Glomerular visceral epithelial cell (primary cell): ENCODE measurements around the gene FBXW7.

ENCODE experiments used
- DNase-seq: peaks from one replicate; pipeline ENCODE4 v3.0.0-alpha.2; 2016; ENCODE audit errors: extremely low spot score

The FBXW7 gene

DNA sequence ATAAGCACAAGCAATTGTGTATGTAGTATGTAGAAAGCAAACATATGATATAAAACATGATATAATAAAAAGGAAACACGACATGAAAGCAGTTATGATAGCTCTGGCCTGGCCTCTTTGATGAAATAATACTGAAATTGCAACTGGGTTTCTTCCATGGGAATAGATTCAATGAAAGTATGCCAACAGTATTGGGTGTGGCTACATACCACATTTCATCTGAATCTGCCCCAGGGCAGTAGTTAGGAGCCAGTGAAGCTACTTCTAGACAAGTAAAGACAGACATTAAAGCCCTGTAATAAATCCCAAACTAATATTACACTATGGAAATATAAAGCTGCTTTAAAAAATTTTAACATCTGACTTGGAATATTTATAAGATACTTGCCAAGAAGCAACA lies 207.3 kb downstream of the FBXW7 start:
- no peak for DNase-seq

DNA sequence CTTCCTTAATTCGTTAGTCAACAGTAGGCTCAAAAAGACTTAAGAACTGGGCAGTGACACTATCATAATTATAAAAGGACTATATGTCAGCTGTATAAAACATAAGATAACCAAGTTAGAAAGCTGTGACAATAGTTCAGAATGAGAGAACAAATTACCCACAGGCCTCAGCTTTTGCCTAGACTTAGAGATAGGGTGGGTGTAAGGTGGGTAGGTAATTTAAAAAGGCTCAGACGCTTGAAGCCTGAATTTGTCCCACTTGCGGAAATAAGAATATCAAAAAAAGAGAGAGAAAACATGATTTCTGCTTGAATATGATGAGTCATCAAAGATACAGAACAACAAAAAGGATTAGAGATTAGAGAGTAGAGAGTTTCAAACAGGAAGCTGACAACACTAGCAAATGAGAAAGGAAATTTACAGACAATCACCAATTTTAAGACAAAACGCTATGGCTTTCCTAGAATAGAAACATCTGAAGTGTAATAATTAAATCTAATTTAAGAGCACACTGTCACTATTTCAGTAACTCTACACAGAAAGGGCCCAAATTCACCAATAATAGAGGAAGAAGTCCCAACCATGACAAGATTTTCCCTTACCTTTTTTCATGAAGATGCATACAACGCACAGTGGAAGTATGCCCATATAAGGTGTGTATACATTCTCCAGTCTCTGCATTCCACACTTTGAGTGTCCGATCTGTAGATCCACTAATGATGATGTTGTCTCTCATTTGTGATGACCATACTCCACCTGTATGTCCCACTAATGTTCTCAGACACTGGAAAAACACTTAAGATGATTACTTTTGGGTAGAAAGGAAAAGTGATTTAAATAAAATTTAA lies 208.1 kb downstream of the FBXW7 start:
- DNase-seq: no peak

DNA sequence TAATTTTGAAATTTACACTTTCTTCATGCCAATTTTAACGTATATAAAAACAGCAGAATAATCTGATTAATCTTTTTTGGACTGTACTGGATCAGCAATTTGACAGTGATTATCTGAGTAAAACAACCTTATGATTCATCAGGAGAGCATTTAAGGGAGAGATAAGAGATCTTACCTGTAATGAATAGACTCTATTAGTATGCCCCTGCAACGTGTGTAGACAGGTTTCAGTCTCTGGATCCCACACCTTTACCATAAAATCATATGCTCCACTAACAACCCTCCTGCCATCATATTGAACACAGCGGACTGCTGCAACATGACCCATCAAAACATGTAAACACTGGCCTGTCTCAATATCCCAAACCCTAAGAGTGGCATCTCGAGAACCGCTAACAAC lies 210.1 kb downstream of the FBXW7 start:
- no peak for DNase-seq

DNA sequence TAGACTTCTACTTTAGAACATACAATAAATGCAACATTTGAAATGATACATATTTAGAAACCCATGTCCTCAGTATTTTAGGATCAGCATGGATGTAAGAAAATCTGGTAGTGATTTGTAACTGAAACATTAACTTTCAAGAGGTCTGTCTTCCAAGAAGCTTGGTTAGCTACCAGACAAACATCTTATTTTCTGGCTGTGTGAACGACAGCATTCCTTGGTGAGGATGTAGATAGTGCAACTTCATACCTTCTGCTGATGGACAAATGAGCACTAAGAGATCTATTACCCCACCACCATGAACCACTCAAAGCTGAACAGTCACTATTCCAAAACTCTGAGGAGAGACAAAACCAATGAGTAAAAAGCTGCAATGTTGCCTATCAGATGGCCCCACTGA lies 212.7 kb downstream of the FBXW7 start:
- DNase-seq: no peak

DNA sequence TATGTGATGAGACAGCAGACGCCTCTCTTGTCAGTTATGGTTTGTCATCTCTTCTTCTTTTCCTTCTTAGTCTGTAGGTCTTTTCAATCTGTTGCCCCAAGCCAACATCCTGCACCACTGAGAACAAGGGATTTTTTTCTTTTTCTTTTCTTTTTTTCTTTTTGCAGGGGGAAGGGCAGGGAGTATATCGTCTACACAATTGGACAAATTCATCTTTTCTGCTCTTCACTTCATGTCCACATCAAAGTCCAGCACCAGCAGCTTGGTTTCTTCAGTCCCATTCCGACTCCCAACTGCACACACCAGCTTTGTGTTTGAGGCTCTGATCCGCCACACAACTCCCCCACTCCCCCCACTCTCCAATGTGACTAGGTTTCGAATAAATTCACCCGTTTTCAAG lies 213.2 kb downstream of the FBXW7 start:
- DNase-seq: no peak

DNA sequence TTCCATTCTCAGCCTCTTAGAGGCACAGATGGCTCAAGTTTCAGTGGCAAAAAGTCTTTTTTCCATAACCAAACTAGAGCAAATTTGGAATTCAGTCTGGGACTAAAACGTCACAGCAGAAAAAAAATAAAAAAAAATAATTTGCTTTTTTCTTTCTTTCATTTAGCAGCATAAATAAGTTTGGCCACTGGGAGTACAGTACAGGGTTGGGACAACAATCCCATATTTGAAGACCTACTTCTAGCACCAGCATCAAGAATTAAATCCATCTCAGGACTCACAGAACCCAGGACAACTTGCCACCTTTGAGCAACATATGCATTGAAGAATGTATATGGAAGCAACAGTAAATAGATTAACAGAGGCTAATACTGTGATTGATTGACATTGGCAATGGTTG lies 214.0 kb downstream of the FBXW7 start:
- no peak for DNase-seq

DNA sequence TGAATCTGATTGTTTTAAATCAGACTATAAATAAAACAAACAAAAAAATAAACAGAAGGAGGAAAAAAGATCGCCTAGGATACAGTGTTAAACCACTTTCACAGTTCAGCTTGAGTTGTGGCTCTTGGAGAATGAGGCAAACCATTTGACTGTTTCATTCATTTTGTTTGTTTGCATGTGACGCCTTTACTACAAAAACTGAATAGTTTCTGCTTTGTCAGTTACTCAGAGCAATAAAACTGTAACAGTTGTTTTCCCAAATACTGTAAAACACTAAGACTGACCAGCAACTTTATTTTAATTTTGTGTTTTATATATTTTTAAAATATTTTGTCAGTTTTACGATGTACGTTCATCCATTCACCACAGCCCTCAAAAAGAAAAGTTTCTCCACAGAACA lies 214.5 kb downstream of the FBXW7 start:
- no peak for DNase-seq

DNA sequence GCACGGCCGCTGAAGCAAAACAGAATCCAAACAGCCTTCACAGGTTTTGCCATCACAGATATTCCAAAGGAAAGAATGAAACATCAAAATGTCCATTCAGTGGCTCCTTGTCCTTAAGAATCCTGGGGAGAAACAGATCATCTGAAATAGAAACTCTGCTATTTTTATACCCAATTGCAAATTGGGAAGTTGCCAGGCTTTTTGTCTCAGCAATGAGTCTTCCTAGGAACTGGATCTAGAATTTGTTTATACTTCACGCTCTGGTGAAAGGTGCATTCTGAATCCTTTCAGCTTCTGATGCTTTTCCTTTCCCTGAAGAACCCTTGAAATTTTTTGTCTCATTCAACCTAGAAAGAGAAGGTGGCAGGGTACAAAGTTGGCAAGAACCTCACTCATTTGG lies 218.9 kb downstream of the FBXW7 start:
- peak; percentile 5 for DNase-seq

DNA sequence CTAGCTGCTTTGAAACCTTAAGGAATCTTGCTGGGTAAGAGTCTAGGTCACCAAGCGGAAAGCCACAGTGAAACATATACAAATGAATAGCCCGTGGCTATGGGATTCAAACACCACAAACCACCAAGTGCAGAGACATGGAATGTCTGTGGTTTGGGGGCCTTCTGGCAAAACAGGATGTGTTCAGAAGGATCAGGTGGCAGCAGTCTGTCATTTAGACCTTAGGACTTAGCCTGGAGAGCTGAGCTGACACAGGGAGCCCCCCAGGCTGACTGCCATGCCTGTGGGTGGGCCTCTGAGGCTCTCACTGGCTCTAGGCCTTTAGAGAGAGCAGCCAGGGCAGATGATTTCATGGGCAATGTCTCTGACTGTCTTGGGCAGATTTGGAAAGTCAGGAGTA lies 225.6 kb downstream of the FBXW7 start:
- DNase-seq: peak; percentile 94

DNA sequence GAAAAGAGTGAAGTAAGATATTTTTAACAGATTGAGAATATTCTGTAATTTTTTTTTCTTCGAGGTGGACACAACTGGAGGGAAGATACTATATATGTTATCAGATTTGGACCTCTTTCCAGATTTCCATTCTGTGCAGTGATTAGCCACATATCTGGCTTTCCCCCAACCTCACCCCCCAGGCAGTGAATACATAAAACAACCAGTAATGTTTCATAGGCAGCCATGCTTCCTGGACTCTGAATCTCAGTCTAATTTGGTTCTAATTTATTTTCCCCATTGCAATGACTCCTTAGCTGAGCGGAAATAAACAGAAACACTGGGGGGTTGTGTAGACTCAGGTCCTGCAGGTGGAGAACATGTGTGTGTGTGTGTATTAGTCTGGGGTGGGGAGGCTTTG lies 226.5 kb downstream of the FBXW7 start:
- no peak for DNase-seq

DNA sequence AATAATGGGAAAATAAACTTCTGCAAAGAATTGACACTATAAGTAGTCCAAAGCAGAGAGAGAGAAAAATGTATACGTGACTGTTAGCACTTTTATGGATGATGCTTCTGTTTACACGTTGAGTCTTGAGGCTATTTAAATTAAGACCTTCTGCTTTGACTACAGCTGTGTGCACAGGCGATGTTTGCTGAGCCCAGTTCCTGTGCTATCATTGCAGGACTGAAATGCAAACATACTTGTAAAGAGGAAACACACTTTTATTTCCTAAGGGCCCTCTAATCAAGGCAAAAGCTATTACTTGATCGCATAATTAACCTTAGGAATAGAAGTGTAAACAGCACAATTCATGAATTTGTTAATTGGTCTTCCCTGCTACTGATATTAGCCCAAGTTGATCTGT lies 226.9 kb downstream of the FBXW7 start:
- no peak for DNase-seq

DNA sequence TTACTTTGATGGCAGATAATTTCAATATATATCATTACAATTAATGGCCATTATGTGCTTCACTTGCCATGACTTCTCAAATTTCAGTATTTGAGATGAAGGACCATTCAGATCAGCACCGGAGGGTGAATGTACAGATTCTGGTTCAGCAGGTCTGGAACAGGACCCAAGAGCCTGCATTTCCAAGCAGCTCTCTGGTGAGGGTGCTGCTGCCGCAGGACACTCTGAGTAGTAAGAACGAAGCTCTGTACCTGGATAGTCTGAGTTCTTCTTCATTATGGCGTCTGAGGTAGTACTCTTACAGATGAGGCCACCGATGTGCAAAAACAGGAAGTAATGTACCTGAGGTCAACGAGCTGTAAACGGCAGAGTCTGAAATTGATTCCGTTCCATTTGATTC lies 228.2 kb downstream of the FBXW7 start:
- no peak for DNase-seq

DNA sequence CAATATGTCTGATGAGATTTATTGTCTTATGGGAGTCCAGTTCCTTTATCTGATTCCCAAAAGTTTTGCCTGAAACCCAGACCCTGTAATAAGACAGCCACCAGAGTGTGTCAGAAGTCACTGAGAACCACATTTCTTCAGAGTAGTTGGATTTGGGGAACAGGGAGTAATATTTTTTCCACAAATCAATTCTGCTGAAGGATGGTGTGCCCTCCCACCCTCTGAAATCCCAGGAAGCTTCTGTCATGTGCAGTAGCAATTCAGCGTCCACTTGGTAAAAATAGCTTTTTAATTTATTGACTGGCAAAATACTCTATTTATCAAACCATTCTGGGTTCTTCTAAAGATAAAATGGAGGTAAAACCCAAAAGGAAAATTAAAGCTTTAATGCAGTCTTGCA lies 229.4 kb downstream of the FBXW7 start:
- no peak for DNase-seq

DNA sequence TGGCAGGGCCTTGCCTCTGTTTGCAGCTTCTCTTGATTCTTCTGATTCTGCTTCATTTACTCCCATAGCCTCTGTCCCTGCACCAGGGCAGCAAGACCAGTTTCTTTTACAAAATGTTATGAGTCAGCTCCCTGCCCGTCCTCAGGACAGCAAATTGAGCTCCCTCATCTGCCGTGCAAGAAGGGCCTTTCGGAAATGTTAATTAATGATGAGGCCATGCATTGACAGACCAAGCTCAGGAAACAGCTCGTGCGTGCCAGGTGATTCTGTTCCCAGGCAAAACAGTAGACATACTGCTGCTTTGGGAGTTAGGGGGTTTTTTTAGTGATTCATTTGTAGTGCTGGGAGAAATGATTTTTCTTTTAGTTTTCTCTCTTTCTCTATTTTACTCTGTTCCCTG lies 231.7 kb downstream of the FBXW7 start:
- DNase-seq: peak; percentile 68

DNA sequence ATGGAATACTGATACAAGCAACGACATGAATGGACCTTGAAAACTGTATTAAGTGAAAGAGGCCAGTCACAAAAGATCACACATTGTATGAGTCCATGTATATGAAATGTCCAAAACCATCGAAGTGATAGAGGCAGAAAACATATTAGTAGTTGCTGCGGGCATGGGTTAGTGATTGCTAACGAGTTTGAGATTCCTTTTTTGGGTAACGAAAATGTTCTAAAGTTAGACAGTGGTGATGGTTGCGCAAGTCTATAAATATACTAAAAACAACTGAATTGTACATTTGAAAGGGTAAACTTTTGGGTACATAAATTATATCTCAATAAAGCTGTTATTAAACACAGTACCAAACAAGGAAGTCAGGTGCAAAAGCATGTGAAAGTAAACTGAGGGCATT lies 234.5 kb downstream of the FBXW7 start:
- no peak for DNase-seq

DNA sequence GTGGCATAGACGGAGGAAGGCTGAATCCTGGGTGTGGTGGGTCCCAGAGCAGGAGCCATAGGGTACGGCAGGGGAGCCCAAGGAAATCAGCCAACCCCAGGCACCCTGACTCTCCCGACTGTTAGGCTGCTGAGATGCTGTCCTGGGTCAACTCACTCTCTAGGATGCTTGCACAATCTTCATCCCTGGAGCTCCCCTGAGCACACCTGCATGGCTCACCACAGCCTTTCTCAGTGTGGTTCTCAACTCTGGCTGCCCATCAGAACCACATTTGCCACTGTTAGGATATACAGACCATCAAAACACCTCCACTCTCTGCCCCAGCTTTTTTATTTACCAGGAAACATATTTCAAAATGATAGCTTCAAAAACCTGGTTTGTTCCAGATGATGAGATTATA lies 236.3 kb downstream of the FBXW7 start:
- no peak for DNase-seq

DNA sequence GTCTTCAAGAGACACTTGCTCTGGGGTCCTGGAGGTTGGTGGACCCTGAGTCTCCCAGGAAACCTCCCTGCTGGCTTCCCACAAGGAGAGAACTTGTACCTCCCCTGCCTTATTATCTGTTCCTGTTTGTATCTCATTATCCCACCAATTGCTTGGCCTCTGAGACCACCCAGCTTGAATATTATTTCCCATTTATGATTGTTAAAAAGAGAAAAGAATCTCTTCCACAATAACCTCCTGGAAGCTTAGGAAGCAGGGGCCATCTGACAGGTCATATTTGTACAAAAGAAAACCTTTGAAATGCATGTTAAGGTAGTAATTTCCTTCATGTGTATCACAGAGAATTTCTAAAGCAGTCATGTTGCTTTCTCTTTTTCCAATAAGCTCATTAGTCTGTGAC lies 239.5 kb downstream of the FBXW7 start:
- DNase-seq: no peak

DNA sequence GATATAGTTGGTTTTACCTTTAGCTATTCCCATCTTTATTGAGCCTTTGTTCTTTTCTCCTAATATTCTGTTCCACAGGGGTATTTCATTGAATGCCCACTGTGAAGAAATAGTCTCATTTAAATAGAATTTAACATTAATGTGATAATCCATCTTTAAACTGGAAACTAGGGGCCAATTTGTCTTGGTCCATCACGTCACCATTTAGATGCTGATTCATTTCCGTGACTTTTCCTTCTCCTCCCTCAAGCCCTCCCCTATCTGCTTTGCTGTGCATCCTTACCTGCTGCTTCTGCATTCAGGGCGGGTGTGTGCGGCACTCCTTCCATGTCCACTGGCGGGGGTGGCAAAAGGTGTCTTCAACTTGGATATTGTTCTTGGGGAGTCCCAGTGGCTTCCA lies 241.1 kb downstream of the FBXW7 start:
- DNase-seq: no peak

DNA sequence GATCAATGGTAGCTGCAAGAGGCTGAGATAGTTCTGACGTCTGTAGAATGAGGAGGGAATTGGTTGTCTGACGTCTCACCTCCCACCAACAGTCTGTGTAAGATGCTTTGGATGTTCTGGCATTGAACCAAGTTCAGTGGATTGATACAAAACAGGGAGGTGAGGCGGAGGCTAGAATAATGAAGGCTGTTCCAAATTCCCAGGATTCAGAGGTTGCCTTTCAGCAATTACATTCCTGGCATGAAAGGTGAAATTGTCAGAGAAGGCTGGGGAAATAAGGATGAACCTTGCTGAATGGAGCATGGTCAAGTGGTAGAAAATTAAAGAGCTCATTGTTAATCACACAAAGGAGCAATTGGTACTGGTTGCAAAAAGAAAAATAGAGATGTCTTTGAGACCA lies 241.6 kb downstream of the FBXW7 start:
- no peak for DNase-seq

DNA sequence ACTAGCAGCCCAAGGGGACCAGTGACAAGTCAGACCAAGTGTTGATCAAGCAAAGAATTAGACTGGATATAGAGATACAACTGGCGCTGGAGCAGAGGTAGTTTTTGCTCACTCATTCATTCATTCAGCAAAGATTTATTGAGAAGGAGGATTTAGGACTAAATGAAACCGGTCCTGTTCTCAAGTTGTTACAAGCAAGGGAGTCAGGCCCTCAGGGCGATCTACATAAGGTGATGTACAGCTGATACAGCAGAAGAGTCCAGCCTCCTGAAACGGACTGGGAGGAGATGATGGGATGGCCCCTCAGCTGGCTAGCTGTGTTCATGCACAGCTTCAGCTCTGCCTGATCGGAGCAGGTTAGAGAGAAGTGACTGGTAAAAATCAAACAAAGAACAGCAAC lies 242.4 kb downstream of the FBXW7 start:
- DNase-seq: no peak

DNA sequence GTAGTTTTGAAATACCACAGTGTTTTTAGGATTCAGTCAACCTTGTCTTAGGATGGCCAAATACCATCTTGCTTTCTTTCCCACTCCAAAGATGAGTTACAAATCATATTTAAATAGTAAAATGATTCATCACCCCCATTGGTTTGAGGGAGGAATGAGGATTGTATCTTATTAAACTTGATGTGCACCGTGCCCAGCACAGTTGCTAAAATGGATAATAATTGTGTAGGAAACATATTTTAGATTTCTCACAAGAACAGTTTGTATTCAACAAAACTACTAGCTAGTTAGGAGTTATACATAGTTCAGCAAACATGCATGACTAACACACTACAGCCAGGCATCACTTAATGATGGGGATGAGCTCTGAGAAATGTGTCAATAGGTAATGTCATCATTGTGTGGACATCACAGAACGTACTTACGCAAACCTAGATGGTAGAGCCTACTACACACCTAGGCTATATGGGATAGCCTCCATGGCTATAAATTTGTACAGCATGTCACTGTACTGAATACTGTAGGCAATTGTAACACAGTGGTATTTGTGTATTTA lies 245.4 kb downstream of the FBXW7 start:
- no peak for DNase-seq

DNA sequence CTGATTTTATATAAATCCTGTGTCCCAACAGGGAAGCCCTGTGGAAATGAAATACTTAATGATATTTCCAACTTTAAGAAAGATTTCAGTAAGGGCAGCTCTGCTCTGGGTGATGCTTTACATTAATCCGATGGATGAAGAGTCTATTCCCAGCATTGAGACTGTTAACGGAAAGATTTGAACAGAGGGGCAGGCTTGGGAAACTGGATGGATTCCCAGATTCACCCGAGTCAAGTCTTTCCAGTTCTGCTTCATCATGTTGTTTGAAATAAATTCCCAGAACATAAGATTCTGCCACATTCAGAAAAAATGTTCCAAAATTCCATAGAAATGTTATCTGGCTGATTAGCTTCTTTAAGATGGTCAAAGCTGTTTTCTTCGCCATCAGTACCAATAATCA lies 246.0 kb downstream of the FBXW7 start:
- DNase-seq: no peak

DNA sequence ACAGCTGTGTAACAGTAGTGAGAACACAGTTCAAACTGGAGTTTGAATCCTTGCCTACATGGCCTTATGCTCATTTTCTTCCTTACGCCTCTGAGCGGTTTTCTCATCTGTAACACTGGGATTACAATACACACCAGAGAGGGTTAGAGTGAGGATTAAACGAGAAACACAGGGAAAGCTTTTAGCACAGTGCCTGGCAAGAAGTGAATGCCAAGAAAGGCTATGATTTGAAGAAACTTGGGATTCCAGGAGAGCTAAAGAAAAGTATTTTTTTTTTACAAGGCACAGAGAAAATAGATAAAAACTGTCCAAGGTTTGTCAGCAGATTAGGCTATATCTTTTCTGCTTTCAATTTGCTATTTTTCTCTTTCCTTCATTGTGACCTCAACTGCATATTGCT lies 246.4 kb downstream of the FBXW7 start:
- DNase-seq: no peak
